Ishikawa (cell line): ENCODE results near the gene DIP2B.

Experiments used
- CEBPB ChIP-seq: IDR thresholded peaks from 2 replicates; pipeline ENCODE4 v1.6.1; 2012
- CREB1 ChIP-seq: IDR thresholded peaks from 2 replicates; pipeline ENCODE4 v1.6.1; 2012; ENCODE audit warnings: low read depth
- EGR1 ChIP-seq: IDR thresholded peaks from 2 replicates; pipeline ENCODE4 v1.6.1; 2012
- EP300 ChIP-seq: IDR thresholded peaks from 2 replicates; pipeline ENCODE4 v1.6.1; 2012; ENCODE audit warnings: borderline replicate concordance
- FOXM1 ChIP-seq: IDR thresholded peaks from 2 replicates; pipeline ENCODE4 v1.6.1; 2012; ENCODE audit warnings: low read depth, borderline replicate concordance
- NFIC ChIP-seq: IDR thresholded peaks from 2 replicates; pipeline ENCODE4 v1.6.1; 2012
- RAD21 ChIP-seq: IDR thresholded peaks from 2 replicates; pipeline ENCODE4 v1.6.1; 2012; ENCODE audit warnings: low read depth
- TAF1 ChIP-seq: IDR thresholded peaks from 2 replicates; pipeline ENCODE4 v1.6.1; 2012; ENCODE audit warnings: low read depth, mild to moderate bottlenecking
- TCF12 ChIP-seq: IDR thresholded peaks from 2 replicates; pipeline ENCODE4 v1.6.1; 2012; ENCODE audit warnings: low read depth
- TEAD4 ChIP-seq: IDR thresholded peaks from 2 replicates; pipeline ENCODE4 v1.6.1; 2012
- USF1 ChIP-seq: IDR thresholded peaks from 2 replicates; pipeline ENCODE4 v1.6.1; 2012
- YY1 ChIP-seq: IDR thresholded peaks from 2 replicates; pipeline ENCODE4 v1.6.1; 2012; ENCODE audit warnings: low read depth
- ZBTB7A ChIP-seq: IDR thresholded peaks from 2 replicates; pipeline ENCODE4 v1.6.1; 2012; ENCODE audit warnings: low read depth
- TF ChIP-seq, protein P1 (sequence below): IDR thresholded peaks from 2 replicates; pipeline ENCODE4 v1.6.1; 2012; ENCODE audit warnings: low read depth, mild to moderate bottlenecking
- TF ChIP-seq, protein P2 (sequence below): IDR thresholded peaks from 2 replicates; pipeline ENCODE4 v1.6.1; 2012

Gene DIP2B

DNA sequence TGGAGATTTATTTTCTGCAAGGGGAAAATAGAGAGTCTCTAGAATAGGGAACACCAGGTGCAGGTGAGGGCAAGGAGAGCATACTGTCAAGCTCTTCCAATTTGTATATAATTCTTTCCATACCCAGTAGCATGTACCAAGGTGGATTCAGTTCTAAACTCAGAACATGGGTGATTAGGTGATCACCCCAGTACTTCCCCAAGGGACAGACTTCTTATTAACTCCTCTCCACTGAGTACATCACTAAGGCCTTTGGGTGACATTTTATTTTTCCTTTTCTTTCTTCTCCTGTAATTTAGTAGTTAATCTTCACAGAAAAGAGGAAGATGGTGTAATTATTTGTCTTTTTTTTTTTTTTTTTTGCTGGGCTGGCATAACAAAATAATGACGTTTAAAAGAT lies 54.2 kb downstream of the DIP2B start:
- TF ChIP-seq TCF12, result no peak
- TF ChIP-seq USF1, result no peak
- TF ChIP-seq, protein P1, sequence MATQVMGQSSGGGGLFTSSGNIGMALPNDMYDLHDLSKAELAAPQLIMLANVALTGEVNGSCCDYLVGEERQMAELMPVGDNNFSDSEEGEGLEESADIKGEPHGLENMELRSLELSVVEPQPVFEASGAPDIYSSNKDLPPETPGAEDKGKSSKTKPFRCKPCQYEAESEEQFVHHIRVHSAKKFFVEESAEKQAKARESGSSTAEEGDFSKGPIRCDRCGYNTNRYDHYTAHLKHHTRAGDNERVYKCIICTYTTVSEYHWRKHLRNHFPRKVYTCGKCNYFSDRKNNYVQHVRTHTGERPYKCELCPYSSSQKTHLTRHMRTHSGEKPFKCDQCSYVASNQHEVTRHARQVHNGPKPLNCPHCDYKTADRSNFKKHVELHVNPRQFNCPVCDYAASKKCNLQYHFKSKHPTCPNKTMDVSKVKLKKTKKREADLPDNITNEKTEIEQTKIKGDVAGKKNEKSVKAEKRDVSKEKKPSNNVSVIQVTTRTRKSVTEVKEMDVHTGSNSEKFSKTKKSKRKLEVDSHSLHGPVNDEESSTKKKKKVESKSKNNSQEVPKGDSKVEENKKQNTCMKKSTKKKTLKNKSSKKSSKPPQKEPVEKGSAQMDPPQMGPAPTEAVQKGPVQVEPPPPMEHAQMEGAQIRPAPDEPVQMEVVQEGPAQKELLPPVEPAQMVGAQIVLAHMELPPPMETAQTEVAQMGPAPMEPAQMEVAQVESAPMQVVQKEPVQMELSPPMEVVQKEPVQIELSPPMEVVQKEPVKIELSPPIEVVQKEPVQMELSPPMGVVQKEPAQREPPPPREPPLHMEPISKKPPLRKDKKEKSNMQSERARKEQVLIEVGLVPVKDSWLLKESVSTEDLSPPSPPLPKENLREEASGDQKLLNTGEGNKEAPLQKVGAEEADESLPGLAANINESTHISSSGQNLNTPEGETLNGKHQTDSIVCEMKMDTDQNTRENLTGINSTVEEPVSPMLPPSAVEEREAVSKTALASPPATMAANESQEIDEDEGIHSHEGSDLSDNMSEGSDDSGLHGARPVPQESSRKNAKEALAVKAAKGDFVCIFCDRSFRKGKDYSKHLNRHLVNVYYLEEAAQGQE, result no peak
- no peak for TF ChIP-seq TEAD4
- TF ChIP-seq, protein P2, sequence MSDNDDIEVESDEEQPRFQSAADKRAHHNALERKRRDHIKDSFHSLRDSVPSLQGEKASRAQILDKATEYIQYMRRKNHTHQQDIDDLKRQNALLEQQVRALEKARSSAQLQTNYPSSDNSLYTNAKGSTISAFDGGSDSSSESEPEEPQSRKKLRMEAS, result no peak
- no peak for TF ChIP-seq YY1
- TF ChIP-seq NFIC, result no peak
- TF ChIP-seq RAD21, result no peak
- no peak for TF ChIP-seq ZBTB7A
- no peak for TF ChIP-seq EP300
- TF ChIP-seq TAF1, result no peak
- no peak for TF ChIP-seq EGR1
- no peak for TF ChIP-seq CREB1
- TF ChIP-seq CEBPB, result no peak

DNA sequence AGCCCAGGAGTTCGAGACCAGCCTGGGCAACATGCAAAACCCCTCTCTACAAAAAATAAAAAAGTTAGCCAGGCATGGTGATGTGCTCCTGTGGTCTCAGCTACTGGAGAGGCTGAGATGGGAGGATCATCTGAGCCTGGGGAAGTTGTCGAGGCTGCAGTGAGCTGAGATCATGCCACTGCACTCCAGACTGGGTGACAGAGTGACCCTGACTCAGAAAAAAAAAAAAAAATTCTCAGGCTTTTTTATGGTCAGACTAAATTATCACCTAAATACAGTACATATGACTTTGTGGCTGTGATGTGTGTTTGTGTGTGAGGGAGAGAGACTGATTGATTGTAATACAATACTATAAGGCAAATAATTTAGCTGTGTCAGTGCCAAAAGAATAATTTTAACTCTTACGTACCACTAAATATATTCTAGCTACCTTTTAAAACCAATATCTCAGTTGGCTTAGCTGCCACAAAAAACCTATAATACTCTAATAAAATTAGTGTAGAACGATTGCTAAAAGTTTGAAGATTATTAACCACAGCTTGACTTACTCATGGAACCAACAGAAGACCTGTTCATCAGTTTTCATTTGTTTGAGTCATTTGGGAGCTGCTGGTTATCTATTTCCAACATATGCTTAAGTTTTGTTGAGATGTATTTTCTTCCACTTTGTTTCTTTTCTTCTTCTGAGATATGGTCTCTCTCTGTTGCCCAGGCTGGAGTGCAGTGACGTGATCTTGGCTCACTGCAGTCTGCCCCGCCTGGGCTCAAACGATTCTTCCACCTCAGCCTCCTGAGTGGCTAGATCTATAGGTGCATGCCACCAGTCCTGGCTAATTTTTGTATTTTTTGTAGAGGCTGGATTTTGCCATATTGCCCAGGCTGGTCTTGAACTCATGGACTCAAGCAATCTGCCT lies 58.0 kb downstream of the DIP2B start:
- TF ChIP-seq TCF12, result no peak
- no peak for TF ChIP-seq CEBPB
- TF ChIP-seq RAD21, result no peak

- TF ChIP-seq, protein P2, result no peak
- no peak for TF ChIP-seq EGR1
- TF ChIP-seq YY1, result no peak
- TF ChIP-seq TEAD4, result no peak
- no peak for TF ChIP-seq RAD21
- TF ChIP-seq CEBPB, result no peak
- TF ChIP-seq EP300, result no peak
- no peak for TF ChIP-seq NFIC
- no peak for TF ChIP-seq FOXM1
- TF ChIP-seq TAF1, result no peak
- TF ChIP-seq, protein P1, result no peak
- TF ChIP-seq USF1, result no peak
- no peak for TF ChIP-seq CREB1
- TF ChIP-seq ZBTB7A, result no peak
Observed at GRCh38 chr12:50563434-50563787, 58.6 kb downstream of the DIP2B start.

DNA sequence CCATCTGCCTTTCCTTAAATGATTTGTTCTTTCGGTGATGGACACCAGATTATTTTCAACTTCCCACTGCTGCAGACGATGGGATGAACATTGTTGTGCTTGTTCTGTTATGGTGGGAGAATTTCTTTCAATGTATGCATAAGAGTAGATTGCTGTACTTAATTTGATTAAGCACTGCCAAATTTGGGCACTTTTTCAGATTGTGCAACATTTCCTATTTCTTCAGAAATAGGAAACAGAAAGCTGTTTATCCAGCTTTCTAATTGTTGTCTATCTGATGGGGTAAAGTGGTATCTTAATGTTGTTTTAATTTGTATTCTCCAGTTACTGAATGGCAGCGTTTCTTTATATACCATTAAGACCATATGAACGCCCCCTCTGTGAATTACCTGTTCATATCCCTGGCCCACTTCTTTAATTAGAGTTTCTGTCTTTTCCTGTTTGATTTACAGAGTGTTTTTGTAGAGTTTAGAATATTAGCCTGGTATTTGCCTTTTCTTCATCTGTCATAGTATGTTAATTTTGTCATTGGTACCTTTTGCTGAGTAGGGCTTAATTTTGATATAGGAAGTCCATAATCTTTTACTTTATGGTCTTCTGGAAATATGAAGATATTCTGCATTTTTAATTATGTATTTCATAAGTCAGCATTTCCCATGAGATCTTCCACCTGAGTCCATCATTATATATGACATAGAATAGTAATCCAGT lies 59.6 kb downstream of the DIP2B start:
- no peak for TF ChIP-seq FOXM1
- TF ChIP-seq CEBPB, result peak; percentile 68; the same call in 1 of the 2 replicates

DNA sequence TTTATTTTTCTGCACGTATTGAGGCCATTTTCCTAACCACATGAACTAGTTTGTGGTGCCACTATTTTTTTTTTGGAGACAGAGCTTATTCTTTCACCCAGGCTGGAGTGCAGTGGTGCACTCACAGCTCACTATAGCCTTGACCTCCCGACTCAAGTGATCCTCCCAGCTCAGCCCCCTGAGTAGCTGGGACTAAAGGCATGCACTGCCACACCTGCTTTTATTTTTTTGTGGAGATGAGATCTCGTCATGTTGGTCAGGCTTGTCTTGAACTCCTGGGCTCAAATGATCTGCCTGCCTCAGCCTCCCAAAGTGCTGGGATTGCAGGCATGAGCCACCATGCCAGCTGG lies 60.1 kb downstream of the DIP2B start:
- TF ChIP-seq CREB1, result no peak
- TF ChIP-seq, protein P2, result no peak
- TF ChIP-seq USF1, result no peak
- TF ChIP-seq YY1, result no peak
- TF ChIP-seq EP300, result no peak
- TF ChIP-seq, protein P1, result no peak
- no peak for TF ChIP-seq NFIC
- TF ChIP-seq TCF12, result no peak
- TF ChIP-seq FOXM1, result no peak
- no peak for TF ChIP-seq RAD21
- TF ChIP-seq EGR1, result no peak
- no peak for TF ChIP-seq CEBPB
- no peak for TF ChIP-seq ZBTB7A
- no peak for TF ChIP-seq TAF1
- no peak for TF ChIP-seq TEAD4
